GM18520 (cell line): Measurements from ENCODE around the gene NAA60.

ENCODE experiments used
- ATAC-seq: cut with Tn5 transposase; IDR thresholded peaks from one replicate; pipeline ENCODE4 v1.9.1; 2021; ENCODE audit not compliant: unreplicated experiment

Gene NAA60

GRCh38 chr16:3443108-3444031 lies at the start of gene NAA60, which contains the start of gene ZNF597:
Gene NAA60, plus strand, starts transcription at chr16:3443680. Its CDS starts 32,548 bp downstream, at chr16:3476228.
Gene ZNF597, minus strand, starts transcription at chr16:3443504. Its CDS starts 351 bp downstream, at chr16:3443153.
- peak; percentile 83 for ATAC-seq

GRCh38 chr16:3400446-3400778 lies 43.1 kb upstream of the NAA60 start:
- ATAC-seq, result no peak

GRCh38 chr16:3400779-3401688 lies 42.4 kb upstream of the NAA60 start, which contains the start of the genes ZNF174 and ZSCAN32:
Gene ZNF174, plus strand, starts transcription at chr16:3401215. Its CDS starts 790 bp downstream, at chr16:3402005.
Gene ZSCAN32, minus strand, starts transcription at chr16:3401004. Its CDS starts 3,447 bp downstream, at chr16:3397557.
- ATAC-seq, result peak; percentile 97

- no peak for ATAC-seq
Measured at GRCh38 chr16:3401719-3402397, 41.6 kb upstream of the NAA60 start.

- ATAC-seq, result no peak
Measured at GRCh38 chr16:3408561-3409197, 34.8 kb upstream of the NAA60 start.

- ATAC-seq, result no peak
Measured at GRCh38 chr16:3413730-3414379, 29.6 kb upstream of the NAA60 start.

- ATAC-seq, result no peak
Measured at GRCh38 chr16:3431779-3432219, 11.7 kb upstream of the NAA60 start.

GRCh38 chr16:3434373-3434772 lies 9.1 kb upstream of the NAA60 start:
- no peak for ATAC-seq

GRCh38 chr16:3439637-3440036 lies 3.8 kb upstream of the NAA60 start:
- ATAC-seq, result no peak

GRCh38 chr16:3444032-3444388 lies 530 bp downstream of the NAA60 start:
- no peak for ATAC-seq

- no peak for ATAC-seq
Measured at GRCh38 chr16:3454093-3454492, 10.6 kb downstream of the NAA60 start.

- no peak for ATAC-seq
Measured at GRCh38 chr16:3454631-3455147, 11.2 kb downstream of the NAA60 start.

- peak; percentile 66 for ATAC-seq
Measured at GRCh38 chr16:3457434-3458252, 14.2 kb downstream of the NAA60 start.

- ATAC-seq, result peak; percentile 5
Measured at GRCh38 chr16:3458278-3458851, 14.9 kb downstream of the NAA60 start.

- ATAC-seq, result no peak
Measured at GRCh38 chr16:3458852-3459361, 15.4 kb downstream of the NAA60 start.

- ATAC-seq, result no peak
Measured at GRCh38 chr16:3459401-3460090, 16.1 kb downstream of the NAA60 start.

- ATAC-seq, result no peak
Measured at GRCh38 chr16:3460121-3460520, 16.6 kb downstream of the NAA60 start.

- ATAC-seq, result no peak
Measured at GRCh38 chr16:3460585-3460984, 17.1 kb downstream of the NAA60 start.
